Testis (tissue), 2 donors: Measurements from ENCODE around the gene MKI67.

Experiments
- CTCF ChIP-seq, 3 experiments: fragments of 450-650 bp in 2 of 3; fragments of 200-600 bp in 1 of 3; sonication (generic) in 1 of 3; IDR thresholded peaks; one replicate each; pipeline ENCODE4 v1.5.1; 2016 to 2019; ENCODE audit warnings: antibody characterized with exemption in 3 of 3, mild to moderate bottlenecking in 2 of 3, moderate library complexity in 1 of 3
- POLR2A ChIP-seq: fragments of 450-650 bp; IDR thresholded peaks from one replicate; pipeline ENCODE4 v1.6.1; 2017; ENCODE audit warnings: antibody characterized with exemption, mild to moderate bottlenecking, moderate library complexity

DNA sequence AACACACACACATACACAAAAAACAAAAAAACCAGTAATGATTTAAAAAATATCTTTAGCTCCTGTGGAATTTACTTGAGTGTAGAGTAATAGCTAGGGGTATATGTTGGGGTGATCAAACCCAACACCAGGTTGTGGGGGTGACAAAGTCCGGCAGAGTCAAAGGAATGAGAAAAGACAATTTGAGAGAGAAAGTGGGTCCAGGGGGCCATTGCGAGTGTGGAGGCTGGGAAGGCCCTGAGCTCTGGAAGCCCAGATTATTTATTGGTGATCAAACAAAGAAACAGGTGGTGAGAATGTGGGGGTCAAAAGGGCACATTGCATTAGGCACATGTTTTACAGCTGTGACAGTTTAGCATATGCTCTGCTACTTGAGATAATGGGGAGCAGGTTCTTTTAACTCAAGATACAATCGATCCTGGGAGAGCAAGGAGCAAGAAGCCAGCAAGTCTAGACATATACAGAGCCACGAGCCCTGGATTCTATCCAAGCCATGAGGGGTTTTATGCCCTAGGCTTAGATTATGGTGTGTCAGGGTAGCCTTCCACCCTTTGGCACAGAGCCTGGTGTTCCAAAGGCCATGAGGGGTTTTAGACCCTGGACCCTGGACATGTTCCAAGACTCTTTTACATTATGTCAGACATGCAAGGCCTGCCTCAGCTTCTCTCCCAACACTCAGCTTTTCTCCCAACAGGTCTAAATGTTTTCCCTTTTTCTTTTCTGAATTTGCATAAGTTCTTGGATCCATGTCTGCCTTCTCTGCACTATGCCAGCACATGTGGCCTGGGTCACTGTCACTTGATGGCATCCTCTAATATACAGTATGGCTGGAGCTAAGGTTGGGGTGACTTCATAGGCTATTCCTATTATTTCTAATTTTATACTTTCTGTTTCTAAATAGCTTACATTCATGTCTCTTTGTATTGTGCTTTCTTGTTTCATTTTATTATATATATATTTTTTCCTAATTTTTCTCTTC is 48.6 kb upstream of the MKI67 start:
- TF ChIP-seq CTCF (IDR thresholded peaks at IDR 0.05) = no peak
- no peak for TF ChIP-seq POLR2A
